Stimulated activated CD4-positive, alpha-beta T cell treated with anti-CD3 and anti-CD28 coated beads, Interleukin-4, amount 100 ng/mL, for 24 hours (primary cell): ENCODE measurements around the gene NR2F1-AS1.
"Not testable (repeated sequence)": the region's sequence is repeated elsewhere in the genome, so short reads cannot be mapped to it uniquely, and the experiment has no call there.

Source experiments
- DNase-seq: peaks from one replicate; pipeline ENCODE4 v3.0.0-alpha.2; 2020

Gene NR2F1-AS1

DNA sequence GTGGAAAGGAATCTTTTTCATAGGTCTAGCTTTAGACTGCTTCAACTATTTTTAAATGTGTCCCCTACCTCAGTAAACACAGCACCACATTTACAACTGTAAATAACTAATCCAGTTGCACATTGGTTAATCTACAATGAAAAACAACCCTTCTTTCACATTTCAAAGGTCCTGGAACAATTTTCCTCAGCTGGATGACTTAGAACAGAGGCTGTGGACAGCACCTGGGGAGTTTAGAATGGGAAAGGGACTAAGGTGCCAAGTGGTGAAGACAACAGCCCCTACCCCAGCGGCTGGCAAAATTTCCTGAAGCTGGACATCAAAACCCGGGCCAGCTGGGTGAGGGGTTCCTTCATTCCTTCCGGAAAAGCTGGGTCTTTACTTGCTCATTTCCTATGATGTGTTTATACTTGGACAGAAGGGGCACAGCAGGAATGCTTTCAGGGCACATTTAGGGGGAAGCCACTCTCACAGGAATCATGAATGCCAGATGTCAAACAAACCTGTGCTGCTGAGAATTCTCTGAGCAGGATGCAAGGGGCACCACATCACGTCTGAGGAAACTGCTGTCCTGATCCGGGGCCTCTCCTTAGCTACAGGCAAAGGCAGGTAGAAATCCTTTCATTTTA lies 158.3 kb downstream of the NR2F1-AS1 start:
- DNase-seq: no peak

GRCh38 chr5:93421987-93422401 lies 159.0 kb downstream of the NR2F1-AS1 start:
- DNase-seq: no peak

DNA sequence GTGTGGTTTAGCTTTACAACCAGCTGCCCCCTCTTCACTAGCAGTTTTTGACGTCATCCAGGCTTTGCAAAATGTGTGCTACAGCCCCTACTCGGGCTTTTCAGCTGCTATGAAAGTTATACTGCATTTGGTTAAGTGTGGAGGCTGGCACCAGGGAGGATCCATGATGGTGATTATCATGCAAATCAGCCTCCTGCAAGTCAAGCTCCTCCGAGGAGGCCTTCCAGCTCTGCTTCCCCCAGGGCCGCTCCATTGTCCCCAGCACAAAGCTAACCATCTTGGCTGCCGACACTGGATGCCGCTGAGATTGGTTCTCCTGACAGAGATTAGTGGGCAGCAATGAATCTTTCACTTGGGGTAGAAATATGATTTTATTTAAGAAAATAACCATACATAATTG lies 159.6 kb downstream of the NR2F1-AS1 start:
- no peak for DNase-seq

DNA sequence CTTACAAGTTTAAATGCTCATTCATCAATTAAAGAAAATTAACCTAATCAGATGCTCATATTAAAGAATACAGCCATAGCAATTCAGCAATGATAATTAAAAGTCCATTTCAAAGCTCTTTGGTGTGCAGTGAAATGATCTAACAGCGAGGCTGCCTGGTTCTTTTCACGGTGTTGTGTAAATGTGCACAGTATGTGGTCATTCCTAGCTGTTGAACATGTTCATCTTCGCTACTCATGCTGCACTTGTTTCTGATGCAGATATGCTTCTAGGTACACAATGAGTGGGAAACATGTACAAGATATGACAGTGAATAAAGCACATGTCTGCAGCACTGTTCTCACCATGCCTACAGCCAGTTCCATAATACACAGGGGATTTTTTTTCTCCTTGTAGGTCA lies 163.5 kb downstream of the NR2F1-AS1 start:
- no peak for DNase-seq

DNA sequence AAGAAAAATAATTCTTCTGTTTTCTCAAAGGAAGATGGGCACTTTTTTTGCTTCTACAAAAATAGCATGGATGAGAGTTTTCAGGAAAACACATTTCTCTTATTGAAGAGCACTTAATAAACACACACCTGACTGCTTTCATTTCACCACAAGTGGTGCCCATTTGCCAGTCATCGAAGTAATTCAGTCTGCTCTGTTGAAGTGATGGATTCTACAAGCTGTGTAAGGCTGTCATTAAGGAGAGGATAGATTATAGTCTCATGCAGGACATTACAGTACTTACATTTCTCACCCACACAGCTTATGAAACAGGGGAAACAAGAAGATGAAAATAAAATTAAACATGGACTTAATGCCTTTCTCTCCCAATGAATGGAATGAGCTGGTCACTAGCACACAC lies 165.2 kb downstream of the NR2F1-AS1 start:
- DNase-seq: no peak

DNA sequence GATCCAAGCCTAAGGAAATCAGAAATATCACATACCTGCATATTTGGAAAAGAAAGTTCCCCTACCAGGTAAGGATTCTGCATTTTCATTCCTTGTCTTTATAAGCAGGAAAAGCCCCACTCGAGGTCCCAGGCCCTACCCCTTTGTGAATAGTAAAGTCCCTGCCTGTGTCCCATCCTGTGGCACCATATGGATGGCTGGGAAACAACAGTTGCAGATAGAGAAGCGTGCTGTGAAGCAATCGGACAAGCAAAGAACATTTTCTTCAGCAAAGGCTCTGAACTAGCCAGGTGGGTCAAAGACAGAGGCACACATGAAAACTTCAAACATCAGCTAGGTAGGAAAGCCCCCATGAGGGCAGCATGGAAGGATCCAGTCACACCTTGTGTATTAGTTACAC lies 169.3 kb downstream of the NR2F1-AS1 start:
- no peak for DNase-seq

DNA sequence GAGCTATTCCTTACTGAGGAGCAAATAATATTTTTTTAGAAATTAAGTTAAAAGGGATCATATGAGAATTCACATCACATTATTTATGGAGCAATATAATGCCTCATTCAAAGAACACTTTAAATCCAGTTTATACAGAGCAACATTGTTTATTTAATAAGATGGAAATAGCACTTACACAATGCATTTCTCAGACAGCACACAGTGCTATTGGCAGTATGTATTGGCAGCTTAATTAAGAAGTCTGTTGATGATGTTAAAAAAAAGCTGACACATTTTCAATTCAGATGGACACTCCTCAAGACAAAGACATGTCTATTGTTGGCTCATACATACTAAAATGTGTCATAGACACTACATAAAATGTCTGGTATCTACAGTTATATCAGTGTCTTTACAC lies 171.3 kb downstream of the NR2F1-AS1 start:
- DNase-seq: no peak

GRCh38 chr5:93407454-93407853 lies 173.6 kb downstream of the NR2F1-AS1 start:
- DNase-seq: no peak

DNA sequence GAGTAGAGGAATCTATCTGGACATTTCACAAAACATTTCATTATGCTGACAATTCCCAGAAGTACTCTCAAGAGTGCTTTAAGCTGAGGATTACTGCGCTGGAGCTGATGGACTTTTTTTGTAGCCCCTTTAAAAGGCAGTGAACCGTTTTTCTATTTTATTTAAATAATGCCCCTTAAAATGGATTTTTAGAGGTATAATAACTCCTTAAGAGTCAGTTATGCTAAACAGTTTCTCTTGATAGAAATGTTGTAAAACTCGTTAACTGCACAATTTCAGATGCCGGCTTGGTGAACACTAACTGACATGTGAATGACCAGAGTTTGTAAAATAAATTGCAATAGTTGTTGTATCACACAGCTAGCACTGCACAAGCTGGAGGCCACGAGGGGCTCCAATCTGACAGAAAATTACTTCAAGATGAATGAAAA lies 174.0 kb downstream of the NR2F1-AS1 start:
- no peak for DNase-seq

DNA sequence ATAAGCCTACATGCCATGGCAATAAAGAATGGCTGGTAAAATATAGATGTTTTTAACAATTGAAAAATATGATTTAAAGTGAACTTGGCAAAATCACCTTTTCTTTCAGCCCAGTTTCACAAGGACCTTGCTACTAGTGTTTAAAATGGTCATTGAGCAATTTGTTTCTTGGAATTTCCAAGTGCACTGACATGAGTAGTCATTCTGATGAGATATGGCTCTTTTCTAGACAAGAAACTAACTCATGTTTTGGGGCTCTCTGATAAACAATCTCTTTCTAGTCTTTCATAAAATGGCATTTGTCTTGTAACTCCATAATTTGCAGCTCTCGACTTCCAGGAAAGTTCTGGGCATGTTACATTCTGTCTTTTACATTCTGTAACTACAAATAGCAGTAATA lies 176.8 kb downstream of the NR2F1-AS1 start:
- DNase-seq: no peak

DNA sequence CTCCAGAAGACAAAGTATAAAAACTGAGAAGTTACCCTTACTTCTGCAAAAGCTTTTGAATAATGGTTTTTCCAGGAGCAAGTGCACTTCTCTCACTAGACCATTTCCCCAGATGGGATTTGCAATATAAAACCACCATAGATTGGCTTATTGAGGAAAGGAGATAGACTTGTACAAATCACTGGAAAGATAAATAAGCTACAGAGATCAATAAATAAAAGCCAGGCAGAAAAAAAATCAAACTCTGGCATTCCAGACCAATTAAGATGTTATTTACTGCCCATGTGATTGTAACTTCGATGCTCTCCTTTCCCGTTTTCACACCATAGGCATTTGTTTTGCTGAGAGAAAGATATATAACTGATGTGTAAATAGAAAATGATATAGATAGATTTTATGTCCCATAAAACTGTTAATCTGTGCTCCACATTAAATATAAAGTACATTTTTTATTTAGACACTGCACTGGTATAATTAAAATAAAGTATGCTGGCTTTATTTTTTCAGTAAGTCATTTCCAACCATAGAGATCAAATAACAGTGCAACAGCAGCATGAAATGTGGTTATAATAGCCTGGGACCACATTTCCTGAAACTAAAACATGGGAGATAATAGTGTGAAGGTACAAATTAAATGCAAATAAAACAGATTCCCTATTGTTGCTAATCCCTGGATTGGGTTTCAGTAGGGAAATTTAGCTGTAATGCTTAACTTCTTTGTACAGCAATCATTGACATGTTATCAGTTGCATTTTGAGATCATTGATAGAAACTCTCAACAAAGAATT lies 177.7 kb downstream of the NR2F1-AS1 start:
- DNase-seq: no peak

DNA sequence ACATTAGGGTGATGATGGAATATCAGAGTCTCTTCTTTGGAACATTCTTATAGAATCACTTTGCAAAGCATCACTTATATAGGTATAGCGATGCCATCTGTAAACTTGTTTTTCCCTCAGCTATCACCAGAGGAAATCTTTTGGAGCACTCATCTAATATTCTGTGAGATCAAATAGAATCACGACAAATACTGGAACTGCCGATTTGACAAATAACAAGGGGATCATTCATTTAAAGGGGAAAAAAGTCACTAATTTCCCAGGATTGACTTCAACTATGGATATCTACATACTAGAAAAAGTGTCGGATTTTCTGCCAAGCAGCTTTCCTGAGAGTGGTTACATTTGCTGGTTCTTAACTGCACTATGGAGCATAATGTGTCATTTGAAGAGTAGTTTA lies 178.6 kb downstream of the NR2F1-AS1 start:
- DNase-seq: no peak

- no peak for DNase-seq
Measured at GRCh38 chr5:93401634-93402213, 179.3 kb downstream of the NR2F1-AS1 start.

GRCh38 chr5:93399675-93400074 lies 181.3 kb downstream of the NR2F1-AS1 start:
- no peak for DNase-seq

- no peak for DNase-seq
Measured at GRCh38 chr5:93395971-93396379, 185.0 kb downstream of the NR2F1-AS1 start.

GRCh38 chr5:93395010-93395409 lies 186.0 kb downstream of the NR2F1-AS1 start:
- no peak for DNase-seq

GRCh38 chr5:93394301-93394700 lies 186.7 kb downstream of the NR2F1-AS1 start:
- DNase-seq: no peak

GRCh38 chr5:93391169-93391568 lies 189.8 kb downstream of the NR2F1-AS1 start:
- DNase-seq: not testable (repeated sequence)

- no peak for DNase-seq
Measured at GRCh38 chr5:93385655-93386054, 195.4 kb downstream of the NR2F1-AS1 start.

DNA sequence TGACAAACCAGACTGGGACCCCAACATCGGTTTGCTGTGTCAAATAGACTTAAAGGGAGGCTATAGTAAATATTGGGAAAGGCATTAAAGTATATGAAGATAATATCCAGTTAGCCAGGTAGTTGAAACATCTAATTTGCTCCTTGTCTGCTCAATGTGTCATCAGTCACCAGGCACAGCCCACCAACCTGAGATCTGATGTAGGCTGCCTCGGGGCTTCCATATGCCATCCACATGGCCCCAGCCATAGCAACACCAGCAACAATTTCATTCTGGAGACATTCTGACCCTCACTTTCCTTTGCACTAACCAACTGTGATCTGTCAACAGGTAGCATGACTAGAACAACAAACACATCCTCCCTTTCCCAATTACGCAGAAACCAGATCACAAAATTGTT lies 196.0 kb downstream of the NR2F1-AS1 start:
- no peak for DNase-seq

- no peak for DNase-seq
Measured at GRCh38 chr5:93384026-93384425, 197.0 kb downstream of the NR2F1-AS1 start.

- DNase-seq: no peak
Measured at GRCh38 chr5:93382188-93382825, 198.7 kb downstream of the NR2F1-AS1 start.

- DNase-seq: no peak
Measured at GRCh38 chr5:93381057-93381456, 200.0 kb downstream of the NR2F1-AS1 start.

GRCh38 chr5:93378073-93378472 lies 202.9 kb downstream of the NR2F1-AS1 start:
- DNase-seq: no peak
